ENCODE data around the gene GIGYF2. TPM values are rescaled to one million over a fixed set of nuclear protein-coding genes. Genes with fewer than 3 reads are reported as not detected.
"Not testable (repeated sequence)": the region's sequence is repeated elsewhere in the genome, so short reads cannot be mapped to it uniquely, and the experiment has no call there.

GIGYF2 gene
- total RNA-seq, 1 donor from 2014 or later: 59.2 TPM

GRCh38 chr2:232843834-232844233 is 146.7 kb downstream of the GIGYF2 start:
- DNase-seq (peak; percentile 49), ATAC-seq (peak; percentile 66)
- intact Hi-C loops (cut with micrococcal nuclease): loop anchor here (10.0 kb wide), 1 partner anchor 411 kb away; the partner anchor contains the start of gene ATG16L1

GRCh38 chr2:232846055-232846454 is 148.9 kb downstream of the GIGYF2 start:
- no peak for ATAC-seq
- DNase-seq: no peak
- intact Hi-C loops (cut with micrococcal nuclease): loop anchor here (10.0 kb wide), 1 partner anchor 409 kb away; the partner anchor contains the start of gene ATG16L1

- DNase-seq (no peak), ATAC-seq (no peak)
- intact Hi-C loops (cut with micrococcal nuclease): no loop called here
These were observed 152.9 kb downstream of the GIGYF2 start for GRCh38 chr2:232850039-232850438.

- ATAC-seq; DNase-seq; intact Hi-C loops (cut with micrococcal nuclease): not testable (repeated sequence)
These were observed 154.9 kb downstream of the GIGYF2 start for GRCh38 chr2:232852081-232852480.

GRCh38 chr2:232852676-232853075 is 155.5 kb downstream of the GIGYF2 start:
- intact Hi-C loops (cut with micrococcal nuclease): no loop called here
- no peak for DNase-seq

GRCh38 chr2:232854082-232854481 is 157.0 kb downstream of the GIGYF2 start:
- DNase-seq: no peak
- intact Hi-C loops (cut with micrococcal nuclease): no loop called here
- ATAC-seq: no peak

More at GRCh38 chr2:232852676-232853075, 155.5 kb downstream of the GIGYF2 start:
- no peak for ATAC-seq

- intact Hi-C loops (cut with micrococcal nuclease): no loop called here
- ATAC-seq (no peak), DNase-seq (no peak)
These were observed 160.0 kb downstream of the GIGYF2 start for GRCh38 chr2:232857158-232857563.

- ATAC-seq (no peak), DNase-seq (no peak)
- intact Hi-C loops (cut with micrococcal nuclease): no loop called here
These were observed 162.3 kb downstream of the GIGYF2 start for GRCh38 chr2:232859385-232859916.

GRCh38 chr2:232860593-232861241 is 163.6 kb downstream of the GIGYF2 start:
- no peak for ATAC-seq
- intact Hi-C loops (cut with micrococcal nuclease): no loop called here
- no peak for DNase-seq

- DNase-seq (no peak), ATAC-seq (no peak)
- intact Hi-C loops (cut with micrococcal nuclease): no loop called here
These were observed 164.2 kb downstream of the GIGYF2 start for GRCh38 chr2:232861353-232861752.

- DNase-seq: no peak
- ATAC-seq: no peak
- intact Hi-C loops (cut with micrococcal nuclease): no loop called here
These were observed 166.9 kb downstream of the GIGYF2 start for GRCh38 chr2:232863996-232864395.

- no peak for DNase-seq
- intact Hi-C loops (cut with micrococcal nuclease): no loop called here
- no peak for ATAC-seq
These were observed 168.0 kb downstream of the GIGYF2 start for GRCh38 chr2:232865165-232865564.

- intact Hi-C loops (cut with micrococcal nuclease): no loop called here
- DNase-seq: no peak
- no peak for ATAC-seq
These were observed 169.0 kb downstream of the GIGYF2 start for GRCh38 chr2:232866104-232866503.

- intact Hi-C loops (cut with micrococcal nuclease): no loop called here
These were observed 172.2 kb downstream of the GIGYF2 start for GRCh38 chr2:232869138-232870017.

GRCh38 chr2:232870018-232870765 is 173.1 kb downstream of the GIGYF2 start, which contains the start of gene SNORC:
Gene SNORC (plus strand): TSS chr2:232870264. CDS start chr2:232870342, 78 bp downstream.
- intact Hi-C loops (cut with micrococcal nuclease): no loop called here
- DNase-seq: no peak
- ATAC-seq: no peak

More at GRCh38 chr2:232869138-232870017, 172.2 kb downstream of the GIGYF2 start:
- ATAC-seq (no peak), DNase-seq (no peak)

GRCh38 chr2:232870766-232871371 is 173.7 kb downstream of the GIGYF2 start:
- ATAC-seq (no peak), DNase-seq (no peak)
- intact Hi-C loops (cut with micrococcal nuclease): no loop called here

- ATAC-seq (no peak), DNase-seq (no peak)
- intact Hi-C loops (cut with micrococcal nuclease): no loop called here
These were observed 174.3 kb downstream of the GIGYF2 start for GRCh38 chr2:232871418-232871834.

- DNase-seq (no peak), ATAC-seq (no peak)
- intact Hi-C loops (cut with micrococcal nuclease): no loop called here
These were observed 175.0 kb downstream of the GIGYF2 start for GRCh38 chr2:232871835-232872736.
